OCI-LY7 (cell line): Measurements from ENCODE around the gene MEIOC. TPM values are rescaled to one million over a fixed set of nuclear protein-coding genes. Genes with fewer than 3 reads are reported as not detected.

ENCODE experiments used
- BruUV-seq: library from RNA; stranded (reverse); fragments of 400-500 nt; replicated peaks from 2 replicates; lab custom pipeline; 2021; lab: Mats Ljungman, UMichigan
- CTCF ChIA-PET: fragments of 300-600 bp; sonication (Branson Sonifier 250); formaldehyde crosslinking; loops from one replicate; lab custom pipeline; 2022; ENCODE audit warnings: antibody characterized with exemption; ENCODE audit not compliant: unreplicated experiment; lab: Charles Lee
- POLR2A ChIA-PET: fragments of 300-600 bp; sonication (Branson Sonifier 250); formaldehyde crosslinking; loops from one replicate; lab custom pipeline; 2022; ENCODE audit warnings: antibody characterized with exemption; lab: Charles Lee
- DNase-seq: peaks from one replicate; pipeline ENCODE4 v3.0.0-alpha.2; 2015; ENCODE audit warnings: low spot score
- H2AFZ ChIP-seq: fragments of 200-600 bp; sonication (generic), shearing (Covaris generic); 2 replicates; pipeline ENCODE4 v1.6.1; 2014; ENCODE audit warnings: mild to moderate bottlenecking, antibody characterized with exemption, low read length, moderate library complexity
- H3K27ac ChIP-seq: fragments of 200-600 bp; sonication (generic); 2 replicates; pipeline ENCODE4 v1.5.1; 2014; ENCODE audit warnings: mixed run types, low read depth, mild to moderate bottlenecking, moderate library complexity, low read length, inconsistent platforms; ENCODE audit not compliant: poor library complexity, severe bottlenecking
- H3K36me3 ChIP-seq: fragments of 200-600 bp; sonication (generic); 2 replicates; pipeline ENCODE4 v1.6.1; 2014; ENCODE audit warnings: mild to moderate bottlenecking, antibody characterized with exemption, low read length, moderate library complexity, mixed read lengths; ENCODE audit not compliant: insufficient read depth
- H3K4me1 ChIP-seq: fragments of 200-600 bp; sonication (generic); 2 replicates; pipeline ENCODE4 v1.5.1; 2014; ENCODE audit warnings: mild to moderate bottlenecking, low read length; ENCODE audit not compliant: insufficient read depth, poor library complexity, severe bottlenecking
- H3K4me2 ChIP-seq: fragments of 200-600 bp; sonication (generic); 2 replicates; pipeline ENCODE4 v1.6.1; 2014; ENCODE audit warnings: mild to moderate bottlenecking, low read length
- H3K4me3 ChIP-seq: fragments of 200-600 bp; sonication (generic); 2 replicates; pipeline ENCODE4 v1.5.1; 2014; ENCODE audit warnings: mild to moderate bottlenecking, low read depth, low read length; ENCODE audit not compliant: poor library complexity, severe bottlenecking
- H3K79me2 ChIP-seq: fragments of 200-600 bp; sonication (generic); 2 replicates; pipeline ENCODE4 v1.6.1; 2016; ENCODE audit warnings: low read depth, mild to moderate bottlenecking, low read length, moderate library complexity, mixed read lengths; ENCODE audit not compliant: insufficient read depth
- H3K9me2 ChIP-seq: fragments of 200-600 bp; sonication (generic); 2 replicates; pipeline ENCODE4 v1.6.1; 2016; ENCODE audit warnings: mild to moderate bottlenecking, low read length, mixed read lengths; ENCODE audit not compliant: insufficient read depth
- H3K9me3 ChIP-seq: fragments of 200-600 bp; sonication (generic); 2 replicates; pipeline ENCODE4 v1.6.1; 2014; ENCODE audit warnings: mild to moderate bottlenecking, mixed run types, low read length, mixed read lengths
- H4K20me1 ChIP-seq: fragments of 200-600 bp; sonication (generic); 2 replicates; pipeline ENCODE4 v1.6.1; 2014; ENCODE audit warnings: mild to moderate bottlenecking, antibody characterized with exemption, low read length, moderate library complexity, mixed read lengths; ENCODE audit not compliant: insufficient read depth
- EZH2phosphoT487 ChIP-seq: fragments of 200-600 bp; sonication (generic); IDR thresholded peaks from 2 replicates; pipeline ENCODE4 v1.6.1; 2018; ENCODE audit warnings: low read depth, borderline replicate concordance, mild to moderate bottlenecking, mixed run types, antibody characterized with exemption, low read length, moderate library complexity, mixed read lengths
- intact Hi-C: fragments of 100-400 bp; cut with micrococcal nuclease; formaldehyde crosslinking; loops from one replicate; pipeline ENCODE4 v1.10.0; 2022; ENCODE audit not compliant: unreplicated experiment
- total RNA-seq, 2 experiments: library from RNA; depleted of rRNA in 1 of 2; stranded (reverse); fragments of >200 nt in 1 of 2; shearing (Covaris generic) in 1 of 2; gene quantifications; 2 replicates each; pipeline ENCODE4 v1.2.3, GENCODE V29; 2014 to 2022
- TF ChIP-seq, protein P1 (sequence below): fragments of 200-600 bp; sonication (generic); conservative IDR thresholded peaks from 2 replicates; pipeline ENCODE4 v1.5.1; 2014; ENCODE audit warnings: mild to moderate bottlenecking, antibody characterized with exemption, low read length, moderate library complexity, mixed read lengths

MEIOC gene
- total RNA-seq, 2 experiments from 2014 or later, result 0.41 to 5.5 TPM

DNA sequence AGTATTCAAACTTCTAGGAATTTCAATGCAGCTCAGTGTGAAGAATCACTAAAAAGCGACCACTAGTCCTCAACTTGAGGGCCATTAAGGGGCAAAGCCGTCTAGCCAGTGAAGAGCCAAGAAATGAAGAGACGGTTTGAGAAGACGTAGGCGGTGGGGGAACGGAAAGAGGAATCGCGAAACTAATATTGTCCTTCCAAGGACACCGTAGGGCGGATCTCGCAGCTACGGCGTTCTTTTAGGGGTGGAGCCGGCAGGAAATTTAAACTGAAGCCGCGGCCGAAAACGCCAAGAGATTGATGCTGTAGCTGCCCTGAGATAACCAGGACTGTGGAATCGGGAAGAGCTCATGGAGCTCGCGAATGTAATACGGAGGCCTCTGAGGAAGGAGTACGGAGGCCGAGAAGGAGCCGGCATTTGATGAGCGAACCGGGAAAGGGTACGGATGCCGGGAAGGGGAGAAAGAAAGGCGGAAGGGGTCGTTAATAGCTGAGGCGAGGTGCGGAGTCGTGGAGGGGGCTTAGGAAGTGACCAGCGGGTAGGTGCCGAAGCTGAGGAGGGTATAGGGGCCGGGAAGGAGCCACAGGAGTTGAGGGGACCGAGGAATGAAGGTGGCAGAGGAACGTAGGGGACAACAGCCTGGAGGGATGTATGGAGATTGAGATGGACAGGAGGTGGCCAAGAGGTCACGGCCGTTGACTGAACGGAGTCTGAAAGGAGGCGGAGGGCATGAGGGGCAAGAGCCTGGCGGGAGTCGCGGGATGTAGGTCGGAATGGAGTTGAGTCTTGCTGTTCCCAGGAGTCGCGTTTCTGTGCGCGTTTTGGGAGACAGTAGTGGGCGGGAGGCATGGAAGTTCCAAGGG, 52.4 kb downstream of the MEIOC start, which contains the start of gene DBF4B:
Gene DBF4B, plus strand, starts transcription at position 265 of the 863 bp plus-strand sequence. Its CDS starts 156 bp downstream, at position 421.
- TF ChIP-seq EZH2phosphoT487, result no peak
- TF ChIP-seq, protein P1, sequence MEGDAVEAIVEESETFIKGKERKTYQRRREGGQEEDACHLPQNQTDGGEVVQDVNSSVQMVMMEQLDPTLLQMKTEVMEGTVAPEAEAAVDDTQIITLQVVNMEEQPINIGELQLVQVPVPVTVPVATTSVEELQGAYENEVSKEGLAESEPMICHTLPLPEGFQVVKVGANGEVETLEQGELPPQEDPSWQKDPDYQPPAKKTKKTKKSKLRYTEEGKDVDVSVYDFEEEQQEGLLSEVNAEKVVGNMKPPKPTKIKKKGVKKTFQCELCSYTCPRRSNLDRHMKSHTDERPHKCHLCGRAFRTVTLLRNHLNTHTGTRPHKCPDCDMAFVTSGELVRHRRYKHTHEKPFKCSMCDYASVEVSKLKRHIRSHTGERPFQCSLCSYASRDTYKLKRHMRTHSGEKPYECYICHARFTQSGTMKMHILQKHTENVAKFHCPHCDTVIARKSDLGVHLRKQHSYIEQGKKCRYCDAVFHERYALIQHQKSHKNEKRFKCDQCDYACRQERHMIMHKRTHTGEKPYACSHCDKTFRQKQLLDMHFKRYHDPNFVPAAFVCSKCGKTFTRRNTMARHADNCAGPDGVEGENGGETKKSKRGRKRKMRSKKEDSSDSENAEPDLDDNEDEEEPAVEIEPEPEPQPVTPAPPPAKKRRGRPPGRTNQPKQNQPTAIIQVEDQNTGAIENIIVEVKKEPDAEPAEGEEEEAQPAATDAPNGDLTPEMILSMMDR, result no peak
- intact Hi-C loops, result no loop called here
- Histone ChIP-seq H2AFZ (peak within 1 kb of the TSS; percentile 99), H3K9me2 (no peaks in the 10 kb centered on the region), H3K79me2 (peaks cover 21% of the 10 kb centered on the region), H3K9me3 (no peaks in the 10 kb centered on the region), H4K20me1 (no peaks in the 10 kb centered on the region), H3K36me3 (peaks cover 11% of the 10 kb centered on the region), H3K4me2 (peak within 1 kb of the TSS; percentile 91), H3K27ac (peak within 1 kb of the TSS; percentile 16), H3K4me1 (peaks cover 19% of the 10 kb centered on the region), H3K4me3 (peak within 1 kb of the TSS; percentile 99)
- TSS peak; percentile 79 for BruUV-seq
- POLR2A ChIA-PET, result interaction anchor here (0.5 to 1.1 kb wide), 6 partner anchors 20 to 1438 kb away, joined by 3 to 5 read pairs (median 4); no protein-coding TSS in a partner anchor
- CTCF ChIA-PET, result no interaction called here
- peak; percentile 90 for DNase-seq

DNA sequence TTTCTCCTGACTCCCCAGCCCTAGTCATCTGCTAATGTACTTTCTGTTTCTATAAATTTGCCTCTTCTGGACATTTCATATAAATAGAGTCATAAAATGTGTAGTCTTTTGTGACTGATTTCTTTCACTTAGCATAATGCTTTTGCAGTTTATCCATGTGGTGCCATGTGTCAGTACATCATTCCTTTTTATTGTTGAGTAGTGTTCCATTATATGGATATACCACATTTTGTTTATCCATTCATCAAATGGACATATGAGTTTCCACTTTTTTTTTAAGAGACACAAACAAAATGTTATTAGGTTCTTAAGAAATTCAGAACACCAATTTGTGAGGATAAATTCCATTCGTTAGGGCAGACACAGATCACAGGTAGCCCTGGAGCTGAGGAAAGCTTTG, 63.2 kb downstream of the MEIOC start:
- ChIA-PET POLR2A (interaction anchor here (0.5 kb wide), 1 partner anchor 72 kb away, joined by 5 read pairs; no protein-coding TSS in a partner anchor), CTCF (no interaction called here)
- Histone ChIP-seq H3K27ac (no peak overlapping the region), H3K36me3 (peaks cover 62% of the 10 kb centered on the region), H3K9me2 (no peaks in the 10 kb centered on the region), H4K20me1 (no peaks in the 10 kb centered on the region), H2AFZ (no peak overlapping the region), H3K9me3 (no peaks in the 10 kb centered on the region), H3K4me3 (no peak overlapping the region), H3K79me2 (no peaks in the 10 kb centered on the region), H3K4me2 (no peak overlapping the region), H3K4me1 (no peaks in the 10 kb centered on the region)
- no TSS peak for BruUV-seq
- DNase-seq, result no peak
- TF ChIP-seq EZH2phosphoT487, result no peak
- TF ChIP-seq, protein P1, result no peak
- intact Hi-C loops, result no loop called here

- no peak overlapping the region for H2AFZ ChIP-seq
- H3K4me2 ChIP-seq, result no peak overlapping the region
- intact Hi-C loops, result no loop called here
- no peak overlapping the region for H3K27ac ChIP-seq
- H3K79me2 ChIP-seq, result no peaks in the 10 kb centered on the region
- ChIA-PET POLR2A (no interaction called here), CTCF (no interaction called here)
- DNase-seq, result no peak
- no TSS peak for BruUV-seq
- no peaks in the 10 kb centered on the region for H3K9me3 ChIP-seq
- no peaks in the 10 kb centered on the region for H3K4me1 ChIP-seq
- H3K36me3 ChIP-seq, result peaks cover 65% of the 10 kb centered on the region
- TF ChIP-seq, protein P1, result no peak
- no peak for TF ChIP-seq EZH2phosphoT487
- H3K9me2 ChIP-seq, result no peaks in the 10 kb centered on the region
- no peaks in the 10 kb centered on the region for H4K20me1 ChIP-seq
- H3K4me3 ChIP-seq, result no peak overlapping the region
Observed at GRCh38 chr17:44722254-44722653, 66.0 kb downstream of the MEIOC start.
